Thoracic aorta (tissue), 2 donors: Measurements from ENCODE around the gene ARPC1B. TPM values are rescaled to one million over a fixed set of nuclear protein-coding genes. Genes with fewer than 3 reads are reported as not detected.
A peak's percentile ranks its signal among the peaks of the same experiment; 100 is the strongest.

ENCODE experiments used
- ATAC-seq: fragments of 150-250 bp; one replicate; pipeline ENCODE4 v1.8.0; 2017; ENCODE audit warnings: low read depth; ENCODE audit not compliant: insufficient number of reproducible peaks, low FRiP score
- DNase-seq: peaks from one replicate; pipeline ENCODE4 v3.0.0-alpha.2; 2020; ENCODE audit warnings: low spot score
- H3K27ac ChIP-seq, 2 donors: fragments of 200-600 bp; sonication (generic); 1 replicate in 1 of 2; 2 replicates in 1 of 2; pipeline ENCODE4 v1.5.1; 2016; ENCODE audit warnings: mild to moderate bottlenecking in 2 of 2, moderate library complexity in 2 of 2
- H3K27me3 ChIP-seq: fragments of 200-600 bp; sonication (generic); replicated peaks from 2 replicates; pipeline ENCODE4 v1.6.0; 2016; ENCODE audit warnings: mild to moderate bottlenecking; ENCODE audit not compliant: insufficient read depth
- H3K36me3 ChIP-seq: fragments of 200-600 bp; sonication (generic); one replicate; pipeline ENCODE4 v1.5.1; 2016
- H3K4me1 ChIP-seq, 2 donors: fragments of 200-600 bp; sonication (generic); 1 replicate in 1 of 2; 2 replicates in 1 of 2; pipeline versions ENCODE4 v1.5.1 to v1.6.0; 2016; ENCODE audit warnings: low read depth in 2 of 2, mild to moderate bottlenecking in 1 of 2; ENCODE audit not compliant: control insufficient read depth in 1 of 2
- H3K4me3 ChIP-seq: fragments of 200-600 bp; sonication (generic); 2 replicates; pipeline ENCODE4 v1.5.1; 2016; ENCODE audit warnings: mild to moderate bottlenecking
- H3K9me3 ChIP-seq: fragments of 200-600 bp; sonication (generic); 2 replicates; pipeline ENCODE4 v1.5.1; 2016
- CTCF ChIP-seq: fragments of 200-600 bp; sonication (generic); IDR thresholded peaks from one replicate; pipeline ENCODE4 v1.5.1; 2019; ENCODE audit warnings: antibody characterized with exemption
- total RNA-seq, 2 donors: library from RNA; depleted of rRNA; stranded (reverse); fragments of >200 nt; gene quantifications; one replicate each; pipeline versions ENCODE4 v1.1.0 to v1.2.3, GENCODE V29; 2016

Gene ARPC1B
- total RNA-seq, 2 donors from 2014 or later: 266 to 350 TPM

GRCh38 chr7:99404235-99404976 lies 29.9 kb downstream of the ARPC1B start:
- peaks cover 33% of the 10 kb centered on the region for H3K36me3 ChIP-seq
- no peak for DNase-seq
- no peak overlapping the region for H3K4me3 ChIP-seq
- no peaks in the 10 kb centered on the region for H3K9me3 ChIP-seq
- no peak overlapping the region for H3K27ac ChIP-seq
- H3K27me3 ChIP-seq: no peaks in the 10 kb centered on the region
- ATAC-seq: no peak
- TF ChIP-seq CTCF: no peak
- peaks cover 15 to 21% of the 10 kb centered on the region in 2 donors for H3K4me1 ChIP-seq

- Histone ChIP-seq H3K4me1 (peaks cover 19 to 26% of the 10 kb centered on the region in 2 donors), H3K36me3 (peaks cover 28% of the 10 kb centered on the region), H3K27me3 (no peaks in the 10 kb centered on the region), H3K4me3 (no peak overlapping the region), H3K27ac (no peak overlapping the region), H3K9me3 (no peaks in the 10 kb centered on the region)
- DNase-seq: no peak
- no peak for TF ChIP-seq CTCF
- no peak for ATAC-seq
Measured at GRCh38 chr7:99404977-99405320, 30.4 kb downstream of the ARPC1B start.

- Histone ChIP-seq H3K4me1 (peaks cover 24 to 32% of the 10 kb centered on the region in 2 donors), H3K36me3 (peaks cover 21% of the 10 kb centered on the region), H3K27me3 (no peaks in the 10 kb centered on the region)
Measured at GRCh38 chr7:99406557-99406956, 32.0 kb downstream of the ARPC1B start.

GRCh38 chr7:99407872-99408378 lies 33.4 kb downstream of the ARPC1B start:
- H3K9me3 ChIP-seq: no peaks in the 10 kb centered on the region
- no peaks in the 10 kb centered on the region for H3K27me3 ChIP-seq
- TF ChIP-seq CTCF: no peak
- H3K4me3 ChIP-seq: peak overlapping the region; percentile 96
- H3K36me3 ChIP-seq: peaks cover 24% of the 10 kb centered on the region
- peaks cover 24 to 32% of the 10 kb centered on the region in 2 donors for H3K4me1 ChIP-seq
- peak; percentile 77 for DNase-seq
- peak overlapping the region; percentile 95 to 96 for H3K27ac ChIP-seq
- ATAC-seq: peak; percentile 67

More at GRCh38 chr7:99406557-99406956, 32.0 kb downstream of the ARPC1B start:
- Histone ChIP-seq H3K4me3 (no peak overlapping the region), H3K9me3 (no peaks in the 10 kb centered on the region), H3K27ac (no peak overlapping the region)
- no peak for TF ChIP-seq CTCF
- no peak for DNase-seq
- ATAC-seq: no peak

- DNase-seq (peak; percentile 62), ATAC-seq (peak; percentile 93)
- H3K9me3 ChIP-seq: no peaks in the 10 kb centered on the region
- peak within 1 kb of the TSS; percentile 95 to 96 for H3K27ac ChIP-seq
- peak within 1 kb of the TSS; percentile 96 for H3K4me3 ChIP-seq
- H3K36me3 ChIP-seq: peaks cover 31% of the 10 kb centered on the region
- no peaks in the 10 kb centered on the region for H3K27me3 ChIP-seq
- no peak for TF ChIP-seq CTCF
- peaks cover 24 to 32% of the 10 kb centered on the region in 2 donors for H3K4me1 ChIP-seq
Measured at GRCh38 chr7:99408379-99409191, 34.1 kb downstream of the ARPC1B start, which contains the start of the genes BUD31 and PDAP1. Gene BUD31 (plus strand): TSS chr7:99408969. CDS start chr7:99411093, 2,124 bp downstream. Gene PDAP1 (minus strand): TSS chr7:99408597. CDS start chr7:99408548, 49 bp downstream.
